Kidney epithelial cell (primary cell): Measurements from ENCODE around the gene SORBS1. TPM values are rescaled to one million over a fixed set of nuclear protein-coding genes. Genes with fewer than 3 reads are reported as not detected.

ENCODE experiments used
- DNase-seq: peaks from one replicate; pipeline ENCODE4 v3.0.0-alpha.2; 2010; ENCODE audit warnings: low read depth
- H3K27me3 ChIP-seq: 2 replicates; pipeline ENCODE4 v1.6.0; 2011; ENCODE audit warnings: low read length; ENCODE audit not compliant: control insufficient read depth, insufficient read depth
- H3K36me3 ChIP-seq: 2 replicates; pipeline ENCODE4 v1.5.1; 2011; ENCODE audit warnings: low read length; ENCODE audit not compliant: control insufficient read depth, insufficient read depth
- H3K4me3 ChIP-seq: 2 replicates; pipeline ENCODE4 v1.5.1; 2011; ENCODE audit warnings: low read depth, mild to moderate bottlenecking, control low read depth, low read length
- CTCF ChIP-seq: IDR thresholded peaks from 2 replicates; pipeline ENCODE4 v1.5.1; 2011; ENCODE audit warnings: mild to moderate bottlenecking, moderate library complexity, low read length, control low read depth, inconsistent platforms; ENCODE audit not compliant: insufficient read depth, poor library complexity, severe bottlenecking
- total RNA-seq: library from RNA; depleted of rRNA; stranded (reverse); fragments of >200 nt; gene quantifications from 2 replicates; pipeline ENCODE4 v1.2.3, GENCODE V29; 2015

Gene SORBS1
- total RNA-seq, 1 donor from 2014 or later = 4.9 TPM

- no peaks in the 10 kb centered on the region for H3K36me3 ChIP-seq
- no peak for DNase-seq
- H3K4me3 ChIP-seq = no peak overlapping the region
- TF ChIP-seq CTCF = no peak
- H3K27me3 ChIP-seq = no peaks in the 10 kb centered on the region
Observed at GRCh38 chr10:95496246-95496911, 64.8 kb downstream of the SORBS1 start.

GRCh38 chr10:95493862-95494261, 67.3 kb downstream of the SORBS1 start:
- Histone ChIP-seq H3K36me3 (no peaks in the 10 kb centered on the region), H3K27me3 (no peaks in the 10 kb centered on the region), H3K4me3 (no peak overlapping the region)
- TF ChIP-seq CTCF = no peak
- DNase-seq = no peak

GRCh38 chr10:95487994-95488393, 73.2 kb downstream of the SORBS1 start:
- Histone ChIP-seq H3K4me3 (no peak overlapping the region), H3K36me3 (no peaks in the 10 kb centered on the region), H3K27me3 (no peaks in the 10 kb centered on the region)
- no peak for TF ChIP-seq CTCF
- no peak for DNase-seq

GRCh38 chr10:95485056-95485844, 75.9 kb downstream of the SORBS1 start:
- DNase-seq = no peak
- Histone ChIP-seq H3K27me3 (no peaks in the 10 kb centered on the region), H3K36me3 (no peaks in the 10 kb centered on the region), H3K4me3 (no peak overlapping the region)
- TF ChIP-seq CTCF = no peak

GRCh38 chr10:95482501-95483233, 78.5 kb downstream of the SORBS1 start:
- TF ChIP-seq CTCF = no peak
- DNase-seq = no peak
- Histone ChIP-seq H3K4me3 (no peak overlapping the region), H3K27me3 (no peaks in the 10 kb centered on the region), H3K36me3 (no peaks in the 10 kb centered on the region)
